ENCODE measurements around the gene TMTC4.
"Not testable (repeated sequence)": the region's sequence is repeated elsewhere in the genome, so short reads cannot be mapped to it uniquely, and the experiment has no call there.

The TMTC4 gene

GRCh38 chr13:100627120-100627519 lies 47.5 kb downstream of the TMTC4 start:
- DNase-seq (ENCODE audit: low read depth in 2 of 2): no peak

GRCh38 chr13:100625447-100625846 lies 49.1 kb downstream of the TMTC4 start:
- no peak for DNase-seq (ENCODE audit: low read depth in 2 of 2)

- DNase-seq (ENCODE audit: low read depth in 2 of 2): no peak
Measured at GRCh38 chr13:100620792-100621191, 53.8 kb downstream of the TMTC4 start.

GRCh38 chr13:100619940-100620339 lies 54.7 kb downstream of the TMTC4 start:
- DNase-seq (ENCODE audit: low read depth in 2 of 2): no peak

- not testable (repeated sequence) for DNase-seq (ENCODE audit: low read depth in 2 of 2)
Measured at GRCh38 chr13:100618897-100619296, 55.7 kb downstream of the TMTC4 start.

GRCh38 chr13:100613031-100613430 lies 61.6 kb downstream of the TMTC4 start:
- DNase-seq (ENCODE audit: low read depth in 2 of 2): no peak

GRCh38 chr13:100611678-100612492 lies 62.7 kb downstream of the TMTC4 start:
- DNase-seq (ENCODE audit: low read depth in 2 of 2): no peak

- no peak for DNase-seq (ENCODE audit: low read depth in 2 of 2)
Measured at GRCh38 chr13:100610391-100611347, 63.9 kb downstream of the TMTC4 start.

- no peak for DNase-seq (ENCODE audit: low read depth in 2 of 2)
Measured at GRCh38 chr13:100608906-100609305, 65.7 kb downstream of the TMTC4 start.

GRCh38 chr13:100608489-100608888 lies 66.1 kb downstream of the TMTC4 start:
- no peak for DNase-seq (ENCODE audit: low read depth in 2 of 2)

GRCh38 chr13:100604918-100605710 lies 69.5 kb downstream of the TMTC4 start:
- no peak for DNase-seq (ENCODE audit: low read depth in 2 of 2)

- no peak for DNase-seq (ENCODE audit: low read depth in 2 of 2)
Measured at GRCh38 chr13:100602493-100603111, 72.0 kb downstream of the TMTC4 start.

GRCh38 chr13:100601716-100602115 lies 72.9 kb downstream of the TMTC4 start:
- DNase-seq (ENCODE audit: low read depth in 2 of 2): no peak

- no peak for DNase-seq (ENCODE audit: low read depth in 2 of 2)
Measured at GRCh38 chr13:100600915-100601314, 73.7 kb downstream of the TMTC4 start.

GRCh38 chr13:100600461-100600860 lies 74.1 kb downstream of the TMTC4 start:
- no peak for DNase-seq (ENCODE audit: low read depth in 2 of 2)

GRCh38 chr13:100597253-100597652 lies 77.3 kb downstream of the TMTC4 start:
- no peak for DNase-seq (ENCODE audit: low read depth in 2 of 2)

- no peak for DNase-seq (ENCODE audit: low read depth in 2 of 2)
Measured at GRCh38 chr13:100596516-100596915, 78.1 kb downstream of the TMTC4 start.

- no peak for DNase-seq (ENCODE audit: low read depth in 2 of 2)
Measured at GRCh38 chr13:100594731-100595130, 79.9 kb downstream of the TMTC4 start.

GRCh38 chr13:100594255-100594654 lies 80.3 kb downstream of the TMTC4 start:
- no peak for DNase-seq (ENCODE audit: low read depth in 2 of 2)

GRCh38 chr13:100589178-100589725 lies 85.3 kb downstream of the TMTC4 start:
- no peak for DNase-seq (ENCODE audit: low read depth in 2 of 2)
